Body of pancreas (tissue), 4 donors: Measurements from ENCODE around the gene RASD2. TPM values are rescaled to one million over a fixed set of nuclear protein-coding genes. Genes with fewer than 3 reads are reported as not detected.

Experiments
- ATAC-seq: fragments of 150-250 bp; one replicate; pipeline ENCODE4 v1.9.1; 2016
- DNase-seq, 4 donors: peaks; one replicate each; pipeline ENCODE4 v3.0.0-alpha.2; 2019
- H3K27ac ChIP-seq, 4 donors: fragments of 200-600 bp; sonication (generic); 1 replicate in 3 of 4; 2 replicates in 1 of 4; pipeline versions ENCODE4 v1.5.1 to v1.6.1; 2016 to 2019; ENCODE audit warnings: mild to moderate bottlenecking in 1 of 4, mixed read lengths in 1 of 4, moderate library complexity in 1 of 4
- H3K27me3 ChIP-seq, 2 donors: fragments of 200-600 bp; sonication (generic); one replicate each; pipeline ENCODE4 v1.6.0; 2016; ENCODE audit warnings: mild to moderate bottlenecking in 1 of 2
- H3K36me3 ChIP-seq, 2 donors: fragments of 200-600 bp; sonication (generic); replicated peaks in 1 of 2; 2 replicates each; pipeline ENCODE4 v1.5.1; 2016; ENCODE audit warnings: low read depth in 2 of 2; ENCODE audit not compliant: insufficient read depth in 1 of 2
- H3K4me1 ChIP-seq: fragments of 200-600 bp; sonication (generic); one replicate; pipeline ENCODE4 v1.6.0; 2016
- H3K4me3 ChIP-seq, 2 donors: fragments of 200-600 bp; sonication (generic); 1 replicate in 1 of 2; 2 replicates in 1 of 2; pipeline ENCODE4 v1.5.1; 2016 to 2019
- H3K9me3 ChIP-seq, 3 donors: fragments of 200-600 bp; sonication (generic); 1 replicate in 2 of 3; 2 replicates in 1 of 3; pipeline ENCODE4 v1.5.1; 2016
- CTCF ChIP-seq, 7 experiments: fragments of 450-650 bp in 4 of 7; fragments of 200-600 bp in 3 of 7; sonication (generic) in 3 of 7; IDR thresholded peaks; one replicate each; pipeline ENCODE4 v1.5.1; 2016 to 2019; ENCODE audit warnings: antibody characterized with exemption in 7 of 7
- POLR2A ChIP-seq, 3 donors: fragments of 450-650 bp; IDR thresholded peaks; one replicate each; pipeline ENCODE4 v1.6.1; 2016; ENCODE audit warnings: antibody characterized with exemption in 3 of 3, mild to moderate bottlenecking in 2 of 3
- WGBS, 2 donors: methylation state at CpG; one replicate each; pipeline ENCODE4 v1.1.5; 2017; 5-methylcytosine and 5-hydroxymethylcytosine counted together
- intact Hi-C: fragments of 100-400 bp; cut with DNase I; formaldehyde crosslinking; loops from one replicate; pipeline ENCODE4 v1.15.1; 2023
- total RNA-seq, 2 donors: library from RNA; depleted of rRNA; stranded (reverse); fragments of >200 nt; gene quantifications; one replicate each; pipeline ENCODE4 v1.1.0, GENCODE V29; 2016

The RASD2 gene
- total RNA-seq, 2 donors from 2014 or later, result 0.26 to 3.6 TPM

DNA sequence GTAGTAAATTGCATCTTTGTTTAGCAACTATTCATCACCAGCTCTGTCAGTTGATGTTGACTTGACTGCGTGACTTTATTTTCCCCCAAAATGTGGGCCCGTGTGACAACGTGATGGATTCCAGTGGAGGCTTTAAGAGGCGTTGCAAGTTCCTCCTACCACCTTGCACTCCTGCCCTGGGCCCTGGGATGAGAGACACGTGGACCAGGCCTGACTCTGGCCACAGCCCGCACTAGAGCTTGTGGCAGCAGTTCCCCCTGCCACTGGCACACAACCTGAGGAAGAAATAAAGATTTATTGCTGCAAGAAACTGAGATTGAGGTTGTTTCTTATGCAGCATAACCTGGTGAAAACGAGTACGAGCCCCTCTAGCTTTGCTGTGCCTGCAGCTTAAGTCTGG, 31.9 kb downstream of the RASD2 start:
- Histone ChIP-seq H3K27me3 (no peaks in the 10 kb centered on the region), H3K4me3 (no peak overlapping the region), H3K9me3 (no peaks in the 10 kb centered on the region), H3K4me1 (peaks cover 28% of the 10 kb centered on the region), H3K27ac (no peak overlapping the region), H3K36me3 (no peaks in the 10 kb centered on the region)
- TF ChIP-seq POLR2A (IDR thresholded peaks at IDR 0.05) (no peak), CTCF (IDR thresholded peaks at IDR 0.05) (no peak)
- intact Hi-C loops, result no loop called here
- ATAC-seq (no peak), DNase-seq (no peak)
- 72 to 74% methylated on average over 8 of the region's 8 CpGs for WGBS, 2 donors

- no peak overlapping the region for H3K27ac ChIP-seq
These were observed 34.6 kb downstream of the RASD2 start for GRCh38 chr22:35575116-35575748.

DNA sequence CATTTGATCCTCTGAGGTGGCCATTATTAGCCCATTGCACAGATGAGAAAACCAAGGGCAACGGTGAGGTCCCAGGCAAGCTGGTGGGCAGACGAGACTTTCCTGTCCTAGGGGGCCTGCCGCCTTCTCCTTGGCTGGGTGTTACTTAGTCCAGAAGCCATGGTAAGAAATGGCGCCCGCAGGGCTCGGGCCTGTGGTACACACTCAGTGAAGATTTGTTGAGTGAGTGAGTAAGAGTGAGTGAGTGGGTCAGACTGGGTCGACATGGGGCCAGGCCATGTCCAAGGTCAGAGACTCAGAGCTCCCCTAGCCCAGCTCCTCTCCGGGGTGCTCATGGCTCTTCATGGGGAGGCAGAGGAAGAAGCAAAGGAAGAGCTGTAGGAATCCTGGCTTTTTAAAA, 36.0 kb downstream of the RASD2 start:
- Histone ChIP-seq H3K4me3 (no peak overlapping the region), H3K4me1 (no peaks in the 10 kb centered on the region), H3K36me3 (no peaks in the 10 kb centered on the region), H3K27me3 (no peaks in the 10 kb centered on the region), H3K27ac (no peak overlapping the region), H3K9me3 (no peaks in the 10 kb centered on the region)
- intact Hi-C loops, result loop anchor here (5.0 kb wide), 1 partner anchor 149 kb away; no protein-coding TSS in a partner anchor
- ATAC-seq (no peak), DNase-seq (no peak)
- no peak for TF ChIP-seq POLR2A (IDR thresholded peaks at IDR 0.05)
- no peak for TF ChIP-seq CTCF (IDR thresholded peaks at IDR 0.05)
- 75 to 76% methylated on average over 8 of the region's 8 CpGs for WGBS, 2 donors

More at GRCh38 chr22:35575116-35575748, 34.6 kb downstream of the RASD2 start:
- 61 to 74% methylated on average over 5 to 12 of the region's 15 CpGs for WGBS, 2 donors
- Histone ChIP-seq H3K4me3 (no peak overlapping the region), H3K9me3 (no peaks in the 10 kb centered on the region), H3K4me1 (peaks cover 7% of the 10 kb centered on the region), H3K27me3 (no peaks in the 10 kb centered on the region), H3K36me3 (no peaks in the 10 kb centered on the region)
- no peak for TF ChIP-seq POLR2A (IDR thresholded peaks at IDR 0.05)
- no peak for TF ChIP-seq CTCF (IDR thresholded peaks at IDR 0.05)
- intact Hi-C loops, result loop anchor here (5.0 kb wide), 1 partner anchor 148 kb away; no protein-coding TSS in a partner anchor
- DNase-seq (no peak), ATAC-seq (no peak)

DNA sequence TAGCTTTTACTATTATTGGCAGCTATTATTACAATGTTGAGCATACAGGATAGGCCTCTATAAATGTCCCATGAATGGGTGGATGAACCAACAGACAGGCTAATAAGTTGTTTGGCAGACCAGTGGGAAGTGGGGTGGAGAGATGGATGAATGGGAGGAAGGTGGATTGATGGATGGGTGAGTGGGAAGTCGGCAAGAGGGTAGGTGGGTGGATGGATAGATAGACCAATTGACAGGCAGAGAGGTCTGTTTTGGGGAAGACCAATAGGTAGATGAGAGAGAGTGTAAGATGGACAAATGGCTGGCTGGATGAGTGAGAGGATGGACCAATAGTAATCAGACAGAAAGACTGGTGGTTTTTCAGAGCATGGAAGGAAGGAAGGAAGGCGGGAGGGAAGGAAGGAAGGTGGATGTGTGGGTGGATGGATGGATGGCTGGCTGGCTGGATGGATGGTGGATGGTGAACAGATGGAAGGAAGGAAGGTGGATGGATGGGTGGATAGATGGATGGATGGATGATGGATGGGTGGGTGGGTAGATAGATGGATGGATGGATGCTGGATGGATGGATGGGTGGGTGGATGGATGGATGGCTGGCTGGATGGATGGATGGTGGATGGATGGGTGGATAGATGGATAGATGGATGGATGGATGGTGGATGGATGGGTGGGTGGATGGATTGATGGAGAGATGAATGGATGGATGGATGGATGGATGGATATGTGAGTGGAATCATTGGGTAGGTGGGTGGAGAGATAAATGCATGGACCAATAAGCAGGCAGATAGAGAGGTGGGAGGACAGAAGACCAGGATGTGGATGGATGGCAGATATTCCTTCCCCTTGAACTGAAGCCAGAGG, 37.4 kb downstream of the RASD2 start:
- Histone ChIP-seq H3K4me1 (peaks cover 4% of the 10 kb centered on the region), H3K27me3 (no peaks in the 10 kb centered on the region), H3K27ac (no peak overlapping the region), H3K9me3 (no peaks in the 10 kb centered on the region), H3K36me3 (no peaks in the 10 kb centered on the region), H3K4me3 (no peak overlapping the region)
- intact Hi-C loops, result loop anchor here (5.0 kb wide), 1 partner anchor 151 kb away; no protein-coding TSS in a partner anchor
- DNase-seq (no peak), ATAC-seq (no peak)
- WGBS, 2 donors, result 77 to 88% methylated on average over 2 of the region's 2 CpGs
- TF ChIP-seq POLR2A (IDR thresholded peaks at IDR 0.05) (no peak), CTCF (IDR thresholded peaks at IDR 0.05) (no peak)
